ENCODE results near the gene SHISA5. TPM values are rescaled to one million over a fixed set of nuclear protein-coding genes. Genes with fewer than 3 reads are reported as not detected.

SHISA5 gene
- total and polyA plus RNA-seq, 4 donors, result 40.7 to 104 (median 75.8) TPM

DNA sequence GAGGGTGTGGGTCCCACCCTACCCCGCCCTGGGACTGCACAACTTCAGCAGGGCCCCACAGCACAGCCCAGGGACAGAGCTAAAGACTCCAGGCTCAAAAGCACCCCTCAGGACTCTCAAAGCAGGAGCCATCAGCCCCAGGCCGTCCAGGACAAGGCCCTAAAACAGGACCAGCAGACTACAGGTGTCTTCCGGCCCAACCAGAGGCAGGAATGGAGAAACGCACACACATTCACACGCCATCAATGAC, 31.4 kb downstream of the SHISA5 start:
- Histone ChIP-seq H3K27me3 (ENCODE audit: control insufficient read depth in 4 of 4, insufficient read depth in 4 of 4, low read length in 3 of 4) (no peaks in the 10 kb centered on the region), H3K4me1 (ENCODE audit: control insufficient read depth in 4 of 4, insufficient read depth in 4 of 4, low read length in 3 of 4) (peaks cover 23 to 47% (median 43%) of the 10 kb centered on the region in 4 donors), H3K9ac (ENCODE audit: low read depth in 1 of 2, low read length in 2 of 2) (peak overlapping the region; percentile 65 to 97), H3K4me3 (ENCODE audit: low read depth in 1 of 3, low read length in 3 of 3) (peak overlapping the region; percentile 66 to 89 (median 88)), H3K9me3 (ENCODE audit: control insufficient read depth in 4 of 4, low read length in 3 of 4) (no peaks in the 10 kb centered on the region), H3K27ac (ENCODE audit: low read depth in 1 of 2, low read length in 2 of 2) (peak overlapping the region; percentile 92 to 98), H3K36me3 (ENCODE audit: control insufficient read depth in 4 of 4, insufficient read depth in 3 of 4, low read depth in 1 of 4, low read length in 3 of 4) (peaks cover 0 to 5% (median 0%) of the 10 kb centered on the region in 4 donors)
- no peak for TF ChIP-seq YY1 (IDR thresholded peaks at IDR 0.05)
- TF ChIP-seq EGR1 (IDR thresholded peaks at IDR 0.05; ENCODE audit: low read depth in 2 of 2), result no peak
- no peak for TF ChIP-seq TAF1 (conservative IDR thresholded peaks at IDR 0.05)
- TF ChIP-seq, protein P1, sequence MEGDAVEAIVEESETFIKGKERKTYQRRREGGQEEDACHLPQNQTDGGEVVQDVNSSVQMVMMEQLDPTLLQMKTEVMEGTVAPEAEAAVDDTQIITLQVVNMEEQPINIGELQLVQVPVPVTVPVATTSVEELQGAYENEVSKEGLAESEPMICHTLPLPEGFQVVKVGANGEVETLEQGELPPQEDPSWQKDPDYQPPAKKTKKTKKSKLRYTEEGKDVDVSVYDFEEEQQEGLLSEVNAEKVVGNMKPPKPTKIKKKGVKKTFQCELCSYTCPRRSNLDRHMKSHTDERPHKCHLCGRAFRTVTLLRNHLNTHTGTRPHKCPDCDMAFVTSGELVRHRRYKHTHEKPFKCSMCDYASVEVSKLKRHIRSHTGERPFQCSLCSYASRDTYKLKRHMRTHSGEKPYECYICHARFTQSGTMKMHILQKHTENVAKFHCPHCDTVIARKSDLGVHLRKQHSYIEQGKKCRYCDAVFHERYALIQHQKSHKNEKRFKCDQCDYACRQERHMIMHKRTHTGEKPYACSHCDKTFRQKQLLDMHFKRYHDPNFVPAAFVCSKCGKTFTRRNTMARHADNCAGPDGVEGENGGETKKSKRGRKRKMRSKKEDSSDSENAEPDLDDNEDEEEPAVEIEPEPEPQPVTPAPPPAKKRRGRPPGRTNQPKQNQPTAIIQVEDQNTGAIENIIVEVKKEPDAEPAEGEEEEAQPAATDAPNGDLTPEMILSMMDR (IDR thresholded peaks at IDR 0.05; ENCODE audit: low read depth, low read length, missing input control), result no peak
- no peak for TF ChIP-seq HNF4A (conservative IDR thresholded peaks at IDR 0.05)
- no peak for TF ChIP-seq FOXA2 (IDR thresholded peaks at IDR 0.05)
- no peak for TF ChIP-seq SP1 (IDR thresholded peaks at IDR 0.05)
- TF ChIP-seq NR2F2 (IDR thresholded peaks at IDR 0.05), result no peak
- TF ChIP-seq GABPA (IDR thresholded peaks at IDR 0.05 in 1 of 2, conservative IDR thresholded peaks at IDR 0.05 in 1 of 2), result no peak
- TF ChIP-seq, protein P2, sequence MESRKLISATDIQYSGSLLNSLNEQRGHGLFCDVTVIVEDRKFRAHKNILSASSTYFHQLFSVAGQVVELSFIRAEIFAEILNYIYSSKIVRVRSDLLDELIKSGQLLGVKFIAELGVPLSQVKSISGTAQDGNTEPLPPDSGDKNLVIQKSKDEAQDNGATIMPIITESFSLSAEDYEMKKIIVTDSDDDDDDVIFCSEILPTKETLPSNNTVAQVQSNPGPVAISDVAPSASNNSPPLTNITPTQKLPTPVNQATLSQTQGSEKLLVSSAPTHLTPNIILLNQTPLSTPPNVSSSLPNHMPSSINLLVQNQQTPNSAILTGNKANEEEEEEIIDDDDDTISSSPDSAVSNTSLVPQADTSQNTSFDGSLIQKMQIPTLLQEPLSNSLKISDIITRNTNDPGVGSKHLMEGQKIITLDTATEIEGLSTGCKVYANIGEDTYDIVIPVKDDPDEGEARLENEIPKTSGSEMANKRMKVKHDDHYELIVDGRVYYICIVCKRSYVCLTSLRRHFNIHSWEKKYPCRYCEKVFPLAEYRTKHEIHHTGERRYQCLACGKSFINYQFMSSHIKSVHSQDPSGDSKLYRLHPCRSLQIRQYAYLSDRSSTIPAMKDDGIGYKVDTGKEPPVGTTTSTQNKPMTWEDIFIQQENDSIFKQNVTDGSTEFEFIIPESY (IDR thresholded peaks at IDR 0.05), result no peak
- no peak for TF ChIP-seq JUND (IDR thresholded peaks at IDR 0.05)
- TF ChIP-seq FOXA1 (IDR thresholded peaks at IDR 0.05), result no peak
- TF ChIP-seq, protein P3, sequence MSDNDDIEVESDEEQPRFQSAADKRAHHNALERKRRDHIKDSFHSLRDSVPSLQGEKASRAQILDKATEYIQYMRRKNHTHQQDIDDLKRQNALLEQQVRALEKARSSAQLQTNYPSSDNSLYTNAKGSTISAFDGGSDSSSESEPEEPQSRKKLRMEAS (IDR thresholded peaks at IDR 0.05), result no peak
- no peak for TF ChIP-seq RXRA (IDR thresholded peaks at IDR 0.05)
- no peak for TF ChIP-seq RAD21 (IDR thresholded peaks at IDR 0.05)
- TF ChIP-seq, protein P4, sequence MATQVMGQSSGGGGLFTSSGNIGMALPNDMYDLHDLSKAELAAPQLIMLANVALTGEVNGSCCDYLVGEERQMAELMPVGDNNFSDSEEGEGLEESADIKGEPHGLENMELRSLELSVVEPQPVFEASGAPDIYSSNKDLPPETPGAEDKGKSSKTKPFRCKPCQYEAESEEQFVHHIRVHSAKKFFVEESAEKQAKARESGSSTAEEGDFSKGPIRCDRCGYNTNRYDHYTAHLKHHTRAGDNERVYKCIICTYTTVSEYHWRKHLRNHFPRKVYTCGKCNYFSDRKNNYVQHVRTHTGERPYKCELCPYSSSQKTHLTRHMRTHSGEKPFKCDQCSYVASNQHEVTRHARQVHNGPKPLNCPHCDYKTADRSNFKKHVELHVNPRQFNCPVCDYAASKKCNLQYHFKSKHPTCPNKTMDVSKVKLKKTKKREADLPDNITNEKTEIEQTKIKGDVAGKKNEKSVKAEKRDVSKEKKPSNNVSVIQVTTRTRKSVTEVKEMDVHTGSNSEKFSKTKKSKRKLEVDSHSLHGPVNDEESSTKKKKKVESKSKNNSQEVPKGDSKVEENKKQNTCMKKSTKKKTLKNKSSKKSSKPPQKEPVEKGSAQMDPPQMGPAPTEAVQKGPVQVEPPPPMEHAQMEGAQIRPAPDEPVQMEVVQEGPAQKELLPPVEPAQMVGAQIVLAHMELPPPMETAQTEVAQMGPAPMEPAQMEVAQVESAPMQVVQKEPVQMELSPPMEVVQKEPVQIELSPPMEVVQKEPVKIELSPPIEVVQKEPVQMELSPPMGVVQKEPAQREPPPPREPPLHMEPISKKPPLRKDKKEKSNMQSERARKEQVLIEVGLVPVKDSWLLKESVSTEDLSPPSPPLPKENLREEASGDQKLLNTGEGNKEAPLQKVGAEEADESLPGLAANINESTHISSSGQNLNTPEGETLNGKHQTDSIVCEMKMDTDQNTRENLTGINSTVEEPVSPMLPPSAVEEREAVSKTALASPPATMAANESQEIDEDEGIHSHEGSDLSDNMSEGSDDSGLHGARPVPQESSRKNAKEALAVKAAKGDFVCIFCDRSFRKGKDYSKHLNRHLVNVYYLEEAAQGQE (IDR thresholded peaks at IDR 0.05), result no peak
- no peak for DNase-seq (ENCODE audit: low spot score)
- 1% methylated on average over 5 of the region's 5 CpGs for whole genome bisulfite sequencing

DNA sequence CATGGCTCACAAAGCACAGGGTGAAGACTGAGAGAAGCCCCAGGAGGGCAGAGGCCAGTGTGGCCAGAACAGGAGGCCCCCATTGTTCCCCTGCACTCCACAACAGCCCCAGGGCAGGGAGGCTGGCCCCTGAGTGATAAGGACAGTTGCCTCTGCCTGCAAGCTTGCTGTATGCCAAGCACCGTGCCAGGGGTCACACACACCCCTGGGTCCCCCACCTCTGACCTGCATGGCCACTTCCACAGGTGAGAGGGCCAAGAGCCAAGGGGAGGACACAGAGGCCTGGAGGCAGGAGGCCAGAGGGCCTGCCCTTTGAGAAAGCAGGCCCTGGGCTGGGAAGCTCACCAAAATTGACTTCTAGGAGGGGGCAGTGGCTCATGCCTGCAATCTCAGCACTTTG, 33.7 kb downstream of the SHISA5 start:
- peaks cover 24 to 70% (median 57%) of the 10 kb centered on the region in 4 donors for H3K4me1 ChIP-seq (ENCODE audit: control insufficient read depth in 4 of 4, insufficient read depth in 4 of 4, low read length in 3 of 4)
- peak overlapping the region; percentile 2 to 52 for H3K27ac ChIP-seq (ENCODE audit: low read depth in 1 of 2, low read length in 2 of 2)
- H3K4me3 ChIP-seq (ENCODE audit: low read depth in 1 of 3, low read length in 3 of 3), result no peak overlapping the region
- no peaks in the 10 kb centered on the region for H3K27me3 ChIP-seq (ENCODE audit: control insufficient read depth in 4 of 4, insufficient read depth in 4 of 4, low read length in 3 of 4)
- peaks cover 0 to 5% (median 0%) of the 10 kb centered on the region in 4 donors for H3K36me3 ChIP-seq (ENCODE audit: control insufficient read depth in 4 of 4, insufficient read depth in 3 of 4, low read depth in 1 of 4, low read length in 3 of 4)
- H3K9ac ChIP-seq (ENCODE audit: low read depth in 1 of 2, low read length in 2 of 2), result no peak overlapping the region
- 18% methylated on average over 1 of the region's 1 CpG for WGBS
- H3K9me3 ChIP-seq (ENCODE audit: control insufficient read depth in 4 of 4, low read length in 3 of 4), result no peaks in the 10 kb centered on the region
- no peak for DNase-seq (ENCODE audit: low spot score)
- TF ChIP-seq YY1 (IDR thresholded peaks at IDR 0.05) (peak; percentile 18), GABPA (IDR thresholded peaks at IDR 0.05 in 1 of 2, conservative IDR thresholded peaks at IDR 0.05 in 1 of 2) (no peak), FOXA1 (IDR thresholded peaks at IDR 0.05) (no peak), HNF4G (IDR thresholded peaks at IDR 0.05) (peak; percentile 59), FOXA2 (IDR thresholded peaks at IDR 0.05) (no peak), RXRA (IDR thresholded peaks at IDR 0.05) (peak; percentile 90 to 94), NR2F2 (IDR thresholded peaks at IDR 0.05) (peak; percentile 95), JUND (IDR thresholded peaks at IDR 0.05) (peak; percentile 33 to 50), HNF4A (conservative IDR thresholded peaks at IDR 0.05) (peak; percentile 84), TAF1 (conservative IDR thresholded peaks at IDR 0.05) (no peak)
- TF ChIP-seq, protein P1 (IDR thresholded peaks at IDR 0.05; ENCODE audit: low read depth, low read length, missing input control), result no peak
- TF ChIP-seq, protein P5, sequence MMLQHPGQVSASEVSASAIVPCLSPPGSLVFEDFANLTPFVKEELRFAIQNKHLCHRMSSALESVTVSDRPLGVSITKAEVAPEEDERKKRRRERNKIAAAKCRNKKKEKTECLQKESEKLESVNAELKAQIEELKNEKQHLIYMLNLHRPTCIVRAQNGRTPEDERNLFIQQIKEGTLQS (IDR thresholded peaks at IDR 0.05), result no peak
- TF ChIP-seq, protein P4 (IDR thresholded peaks at IDR 0.05), result no peak
